LoVo (cell line): ENCODE results near the gene HSF2.
A peak's percentile ranks its signal among the peaks of the same experiment; 100 is the strongest.
"Not testable (repeated sequence)": the region's sequence is repeated elsewhere in the genome, so short reads cannot be mapped to it uniquely, and the experiment has no call there.

ENCODE experiments used
- DNase-seq: peaks from one replicate; pipeline ENCODE4 v3.0.0-alpha.2; 2016; ENCODE audit warnings: low spot score

Gene HSF2

GRCh38 chr6:122454673-122455072, 55.2 kb downstream of the HSF2 start:
- no peak for DNase-seq

GRCh38 chr6:122455116-122455515, 55.7 kb downstream of the HSF2 start:
- DNase-seq, result not testable (repeated sequence)

- no peak for DNase-seq
Observed at GRCh38 chr6:122458087-122458486, 58.6 kb downstream of the HSF2 start.

- DNase-seq, result no peak
Observed at GRCh38 chr6:122459240-122459639, 59.8 kb downstream of the HSF2 start.

GRCh38 chr6:122459865-122460416, 60.5 kb downstream of the HSF2 start:
- DNase-seq, result not testable (repeated sequence)

GRCh38 chr6:122461885-122462284, 62.4 kb downstream of the HSF2 start:
- no peak for DNase-seq

GRCh38 chr6:122471107-122472021, 71.9 kb downstream of the HSF2 start, which contains the start of gene SERINC1:
Gene SERINC1 (minus strand): TSS chr6:122471807. CDS start chr6:122471737, 70 bp downstream.
- DNase-seq, result peak; percentile 90

- DNase-seq, result no peak
Observed at GRCh38 chr6:122472022-122472340, 72.5 kb downstream of the HSF2 start.

- peak; percentile 24 for DNase-seq
Observed at GRCh38 chr6:122476131-122476530, 76.7 kb downstream of the HSF2 start.

- DNase-seq, result no peak
Observed at GRCh38 chr6:122482750-122483080, 83.3 kb downstream of the HSF2 start.
